T-helper 17 cell (primary cell): ENCODE data around the gene TMEM86B. TPM values are rescaled to one million over a fixed set of nuclear protein-coding genes. Genes with fewer than 3 reads are reported as not detected.

Experiments
- ATAC-seq: fragments of 150-1000 bp; cut with Tn5 transposase; 2 replicates; pipeline ENCODE4 v1.10.0; 2021; ENCODE audit warnings: mild to moderate bottlenecking, moderate library complexity
- DNase-seq, 3 donors: peaks; one replicate each; pipeline versions ENCODE4 v3.0.0 to v3.0.0-alpha.2; 2020 to 2021
- H3K9me3 ChIP-seq: one replicate; pipeline ENCODE4 v1.7.0; 2013; ENCODE audit warnings: low read length, mild to moderate bottlenecking; ENCODE audit not compliant: control insufficient read depth, poor library complexity, severe bottlenecking
- H3K27ac Mint-ChIP-seq: one replicate; pipeline ENCODE4 v1.8.0; 2022; ENCODE audit warnings: mild to moderate bottlenecking, moderate library complexity, mixed read lengths
- H3K27me3 Mint-ChIP-seq: one replicate; pipeline ENCODE4 v1.8.0; 2022; ENCODE audit warnings: mixed read lengths
- H3K36me3 Mint-ChIP-seq: one replicate; pipeline ENCODE4 v1.8.0; 2022; ENCODE audit warnings: low read depth, mixed read lengths
- H3K4me1 Mint-ChIP-seq: one replicate; pipeline ENCODE4 v1.8.0; 2022; ENCODE audit warnings: mild to moderate bottlenecking, mixed read lengths
- H3K4me3 Mint-ChIP-seq: one replicate; pipeline ENCODE4 v1.8.0; 2022; ENCODE audit warnings: mild to moderate bottlenecking, moderate library complexity, mixed read lengths
- total RNA-seq, 4 donors: library from RNA in 2 of 4; stranded (reverse) in 2 of 4; gene quantifications; one replicate each; pipeline ENCODE4 v1.2.3 and lab custom pipeline; 2022 to 2026

The TMEM86B gene
- total RNA-seq, 2 donors from 2014 or later = 12.4 to 12.8 TPM

DNA sequence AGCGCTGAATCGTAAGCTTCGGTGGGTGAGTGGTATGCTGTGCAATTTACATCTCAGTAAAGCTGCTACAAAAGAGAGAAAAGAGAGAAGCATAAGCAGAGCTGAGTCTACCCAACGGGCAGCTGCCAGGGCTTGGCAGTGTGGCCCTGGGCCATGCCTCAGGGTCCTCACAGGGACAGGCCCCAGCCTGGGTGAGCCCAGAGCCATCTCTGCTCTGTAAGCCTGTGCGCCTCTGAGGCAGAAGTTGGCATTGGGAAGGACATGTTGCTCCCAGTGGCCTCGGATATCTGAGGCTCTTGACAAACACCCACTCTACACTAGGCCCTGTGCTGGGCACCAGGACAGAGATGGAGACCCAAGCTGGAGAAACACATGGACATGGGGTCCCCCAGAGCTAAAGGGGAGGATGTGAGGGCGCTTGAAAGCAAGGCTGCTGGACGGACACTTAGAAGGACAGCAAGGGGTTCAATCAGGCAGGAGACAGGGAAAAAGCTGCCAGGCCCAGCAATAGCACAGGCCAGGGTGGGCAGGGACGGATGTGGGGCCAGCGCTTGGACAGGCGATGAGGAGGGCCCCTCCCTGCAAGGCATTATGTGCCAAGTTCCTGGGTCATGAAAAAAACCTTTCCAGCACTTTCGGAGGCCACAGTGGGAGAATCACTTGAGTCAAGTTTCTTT lies 15.6 kb upstream of the TMEM86B start:
- no peaks in the 10 kb centered on the region for H3K9me3 ChIP-seq
- DNase-seq (no peak), ATAC-seq (no peak)
- Mint-ChIP-seq H3K27ac (no peak overlapping the region), H3K4me3 (no peak overlapping the region), H3K4me1 (peaks cover 15% of the 10 kb centered on the region), H3K36me3 (peaks cover 7% of the 10 kb centered on the region), H3K27me3 (no peaks in the 10 kb centered on the region)

DNA sequence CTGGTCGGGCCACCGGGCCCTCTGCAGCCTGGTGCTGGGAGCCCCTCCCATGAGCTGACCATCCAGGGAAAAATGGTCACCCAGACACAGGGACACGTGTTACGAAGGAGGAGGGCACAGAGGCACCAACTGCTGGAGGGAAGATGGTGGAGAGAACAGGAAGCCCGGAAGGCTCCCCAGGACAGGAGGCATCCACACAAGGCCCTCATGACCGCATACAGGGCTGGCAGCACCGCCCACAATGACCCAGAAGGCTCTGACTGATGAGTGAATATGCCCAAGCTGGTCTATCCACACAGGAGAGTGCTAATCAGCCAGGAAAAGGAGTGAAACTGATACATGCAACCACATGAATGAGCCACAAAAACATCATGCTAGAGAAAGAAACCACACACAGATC lies 14.0 kb upstream of the TMEM86B start:
- H3K4me3 Mint-ChIP-seq = no peak overlapping the region
- peaks cover 7% of the 10 kb centered on the region for H3K36me3 Mint-ChIP-seq

DNA sequence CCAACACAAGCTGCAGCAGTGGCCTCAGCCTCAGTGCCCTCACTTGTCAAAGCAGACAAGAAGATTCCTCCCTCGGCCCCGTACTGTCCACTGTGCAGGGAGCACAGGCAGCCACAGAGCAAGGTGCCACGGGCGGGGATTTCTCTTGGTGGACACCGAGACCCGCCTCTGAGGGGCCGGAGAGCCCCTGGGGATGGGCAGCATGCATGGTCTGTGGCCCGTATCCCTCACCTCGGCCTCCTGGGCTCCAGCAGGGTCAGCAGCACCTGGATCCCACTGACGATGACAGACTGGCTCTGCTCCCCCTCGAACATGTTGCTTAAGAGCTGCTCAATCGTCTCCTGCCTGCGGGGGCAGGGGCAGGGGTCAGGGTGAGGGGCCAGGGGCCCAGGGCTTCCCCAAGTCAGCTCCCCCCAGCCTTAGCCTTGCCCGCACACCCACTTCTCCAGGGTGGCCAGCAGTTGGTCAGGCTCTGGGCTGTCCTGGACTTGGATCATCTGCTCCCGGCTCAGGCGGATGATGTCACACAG lies 13.4 kb upstream of the TMEM86B start:
- H3K4me3 Mint-ChIP-seq = no peak overlapping the region
- no peaks in the 10 kb centered on the region for H3K9me3 ChIP-seq
- DNase-seq (no peak), ATAC-seq (no peak)
- peaks cover 4% of the 10 kb centered on the region for H3K4me1 Mint-ChIP-seq
- H3K27me3 Mint-ChIP-seq = no peaks in the 10 kb centered on the region
- H3K36me3 Mint-ChIP-seq = peaks cover 7% of the 10 kb centered on the region
- H3K27ac Mint-ChIP-seq = no peak overlapping the region

More for the DNA sequence above, 14.0 kb upstream of the TMEM86B start:
- no peaks in the 10 kb centered on the region for H3K9me3 ChIP-seq
- H3K4me1 Mint-ChIP-seq = peaks cover 4% of the 10 kb centered on the region
- H3K27me3 Mint-ChIP-seq = no peaks in the 10 kb centered on the region
- no peak for ATAC-seq
- H3K27ac Mint-ChIP-seq = no peak overlapping the region
- DNase-seq = no peak

DNA sequence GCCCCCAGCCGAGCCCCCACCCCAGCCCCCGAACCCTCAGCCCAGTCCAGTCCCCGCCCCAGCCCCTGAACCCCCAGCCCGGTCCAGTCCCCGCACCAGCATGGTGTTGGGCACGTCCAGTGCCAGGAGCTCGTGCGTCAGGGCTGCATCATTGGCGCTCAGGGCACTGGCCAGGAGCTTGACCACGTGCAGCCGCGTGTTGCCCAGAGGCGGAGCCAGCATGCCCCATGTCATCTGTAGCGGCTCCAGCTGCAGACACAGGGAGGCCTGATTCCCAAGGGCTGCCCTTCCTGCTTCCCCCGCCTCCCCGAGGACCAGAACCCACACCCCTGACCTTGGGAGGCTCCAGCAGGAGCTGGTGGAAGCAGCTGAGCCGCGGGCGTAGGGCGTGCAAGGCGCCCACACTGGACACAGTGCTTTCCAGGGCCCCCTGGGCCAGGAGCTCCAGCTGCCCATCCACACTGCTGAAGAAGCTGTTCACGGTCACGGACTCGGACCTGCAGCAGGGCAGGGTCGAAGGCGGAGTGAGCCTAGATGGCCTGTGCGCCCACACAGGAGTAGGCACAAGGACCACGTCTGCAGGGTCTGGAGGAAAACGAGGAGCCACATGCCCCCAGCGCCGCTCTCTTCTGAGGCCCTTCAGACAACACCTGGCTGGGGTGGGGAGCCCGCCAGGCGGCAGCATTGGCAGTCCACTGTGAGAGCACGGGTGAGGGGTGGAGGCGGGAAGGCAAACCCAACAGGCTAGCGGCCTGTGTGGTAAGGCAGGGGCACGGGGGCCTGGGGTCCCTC lies 12.8 kb upstream of the TMEM86B start:
- no peak for ATAC-seq
- Mint-ChIP-seq H3K36me3 (peaks cover 7% of the 10 kb centered on the region), H3K27me3 (no peaks in the 10 kb centered on the region), H3K4me1 (peaks cover 9% of the 10 kb centered on the region), H3K4me3 (no peak overlapping the region), H3K27ac (no peak overlapping the region)
- H3K9me3 ChIP-seq = no peaks in the 10 kb centered on the region
- no peak for DNase-seq

DNA sequence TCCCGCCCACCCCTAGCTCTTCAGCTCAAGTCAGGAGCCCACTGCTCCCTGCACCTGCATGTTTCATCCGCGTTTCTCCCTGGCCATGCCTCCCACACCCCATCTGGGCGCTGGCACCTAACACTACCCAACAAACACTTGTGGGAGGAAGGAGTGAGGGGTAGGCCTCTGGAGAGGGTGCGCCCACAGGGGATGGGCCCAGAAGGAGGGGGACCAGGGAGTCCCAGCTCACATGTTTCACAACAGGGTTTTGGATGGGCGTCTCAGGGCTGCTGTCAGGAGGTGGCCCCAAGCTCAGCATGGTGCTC lies 12.1 kb upstream of the TMEM86B start:
- H3K27ac Mint-ChIP-seq = no peak overlapping the region
- peaks cover 7% of the 10 kb centered on the region for H3K36me3 Mint-ChIP-seq
- H3K4me1 Mint-ChIP-seq = peaks cover 11% of the 10 kb centered on the region
- ATAC-seq = no peak
- peak overlapping the region; percentile 7 for H3K4me3 Mint-ChIP-seq
- DNase-seq = no peak
- H3K9me3 ChIP-seq = no peaks in the 10 kb centered on the region
- H3K27me3 Mint-ChIP-seq = no peaks in the 10 kb centered on the region

DNA sequence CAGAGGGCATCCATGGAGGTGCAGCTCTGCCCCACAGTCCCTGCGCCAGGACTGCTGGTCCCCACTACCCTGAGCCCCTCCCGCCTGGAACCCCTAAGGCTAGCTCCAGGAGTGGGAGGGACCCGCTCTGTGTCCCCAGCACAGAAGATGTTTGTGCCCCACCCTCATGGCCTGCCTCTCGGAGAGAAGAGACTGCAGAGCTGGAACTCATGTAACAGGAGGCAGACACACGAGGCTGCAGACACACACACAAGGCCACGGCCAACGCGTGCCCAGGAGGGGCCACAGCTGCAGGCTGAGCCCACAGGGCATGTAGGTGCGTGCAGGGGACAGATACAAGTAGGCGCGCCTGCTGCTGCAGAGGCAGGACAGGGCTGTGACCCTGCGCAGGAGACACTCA lies 10.4 kb upstream of the TMEM86B start:
- no peaks in the 10 kb centered on the region for H3K9me3 ChIP-seq
- Mint-ChIP-seq H3K4me1 (peaks cover 19% of the 10 kb centered on the region), H3K36me3 (peaks cover 9% of the 10 kb centered on the region), H3K4me3 (no peak overlapping the region), H3K27ac (no peak overlapping the region), H3K27me3 (no peaks in the 10 kb centered on the region)
- ATAC-seq (no peak), DNase-seq (no peak)

DNA sequence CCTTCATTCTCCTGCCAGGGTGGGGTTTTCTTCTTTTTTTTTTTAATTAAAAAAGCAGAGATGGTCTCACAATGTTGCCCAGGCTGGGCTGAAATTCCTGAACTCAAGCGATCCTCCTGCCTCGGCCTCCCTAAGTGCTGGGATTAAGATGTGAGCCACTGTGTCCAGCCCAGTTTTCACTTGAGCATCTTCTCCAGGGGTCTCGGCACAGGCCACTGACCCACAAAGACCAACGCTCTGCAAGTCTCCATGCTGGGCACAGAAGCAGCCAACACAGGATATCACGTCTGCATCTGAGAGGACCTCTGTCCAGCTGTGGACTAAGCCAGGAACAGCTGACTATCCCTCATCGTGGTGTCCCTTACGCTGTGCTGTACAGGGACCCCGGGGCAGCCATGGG lies 9.5 kb upstream of the TMEM86B start:
- no peaks in the 10 kb centered on the region for H3K27me3 Mint-ChIP-seq
- no peaks in the 10 kb centered on the region for H3K9me3 ChIP-seq
- ATAC-seq (no peak), DNase-seq (no peak)
- no peak overlapping the region for H3K4me3 Mint-ChIP-seq
- peaks cover 6% of the 10 kb centered on the region for H3K36me3 Mint-ChIP-seq
- H3K4me1 Mint-ChIP-seq = peaks cover 17% of the 10 kb centered on the region
- H3K27ac Mint-ChIP-seq = no peak overlapping the region

DNA sequence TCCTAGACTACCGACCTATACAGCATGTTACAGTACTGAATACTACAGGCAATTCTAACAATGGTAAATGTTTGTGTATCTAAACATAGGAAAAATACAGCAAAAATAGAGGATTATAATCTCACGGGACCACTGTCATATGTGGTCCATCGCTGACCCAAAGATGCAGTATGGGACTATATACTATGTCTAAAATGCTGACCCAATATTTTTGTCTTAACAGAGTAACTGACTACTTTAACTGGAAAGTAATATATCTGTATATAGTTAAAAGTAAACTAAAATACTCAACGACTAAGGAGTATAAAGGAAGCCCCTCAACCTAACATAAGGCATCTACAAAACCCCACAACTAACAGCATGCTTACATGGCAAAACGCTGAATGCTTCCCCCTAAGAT lies 4.4 kb upstream of the TMEM86B start:
- Mint-ChIP-seq H3K4me1 (peaks cover 20% of the 10 kb centered on the region), H3K27ac (no peak overlapping the region), H3K27me3 (no peaks in the 10 kb centered on the region), H3K4me3 (no peak overlapping the region), H3K36me3 (peaks cover 4% of the 10 kb centered on the region)
- no peaks in the 10 kb centered on the region for H3K9me3 ChIP-seq
- DNase-seq (no peak), ATAC-seq (no peak)

DNA sequence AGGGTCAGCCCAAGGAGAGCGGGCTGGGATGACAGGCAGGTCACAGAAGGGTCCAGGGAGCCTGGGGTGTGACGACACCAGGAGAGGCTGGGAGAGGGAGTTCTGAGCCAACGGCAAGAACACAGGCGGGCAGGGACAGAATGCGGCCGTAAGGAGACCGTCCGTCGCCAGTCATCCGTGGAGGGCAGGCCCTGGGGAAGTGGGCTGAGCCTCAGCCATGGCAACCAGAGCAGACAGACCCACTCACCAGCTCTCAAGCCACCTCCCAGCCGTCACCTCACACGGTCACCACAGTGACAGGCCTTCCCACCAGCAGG lies 3.7 kb upstream of the TMEM86B start:
- no peak for DNase-seq
- Mint-ChIP-seq H3K4me3 (peak overlapping the region; percentile 56), H3K27me3 (no peaks in the 10 kb centered on the region), H3K4me1 (peaks cover 20% of the 10 kb centered on the region), H3K36me3 (peaks cover 5% of the 10 kb centered on the region), H3K27ac (peak overlapping the region; percentile 37)
- H3K9me3 ChIP-seq = no peaks in the 10 kb centered on the region
- no peak for ATAC-seq

DNA sequence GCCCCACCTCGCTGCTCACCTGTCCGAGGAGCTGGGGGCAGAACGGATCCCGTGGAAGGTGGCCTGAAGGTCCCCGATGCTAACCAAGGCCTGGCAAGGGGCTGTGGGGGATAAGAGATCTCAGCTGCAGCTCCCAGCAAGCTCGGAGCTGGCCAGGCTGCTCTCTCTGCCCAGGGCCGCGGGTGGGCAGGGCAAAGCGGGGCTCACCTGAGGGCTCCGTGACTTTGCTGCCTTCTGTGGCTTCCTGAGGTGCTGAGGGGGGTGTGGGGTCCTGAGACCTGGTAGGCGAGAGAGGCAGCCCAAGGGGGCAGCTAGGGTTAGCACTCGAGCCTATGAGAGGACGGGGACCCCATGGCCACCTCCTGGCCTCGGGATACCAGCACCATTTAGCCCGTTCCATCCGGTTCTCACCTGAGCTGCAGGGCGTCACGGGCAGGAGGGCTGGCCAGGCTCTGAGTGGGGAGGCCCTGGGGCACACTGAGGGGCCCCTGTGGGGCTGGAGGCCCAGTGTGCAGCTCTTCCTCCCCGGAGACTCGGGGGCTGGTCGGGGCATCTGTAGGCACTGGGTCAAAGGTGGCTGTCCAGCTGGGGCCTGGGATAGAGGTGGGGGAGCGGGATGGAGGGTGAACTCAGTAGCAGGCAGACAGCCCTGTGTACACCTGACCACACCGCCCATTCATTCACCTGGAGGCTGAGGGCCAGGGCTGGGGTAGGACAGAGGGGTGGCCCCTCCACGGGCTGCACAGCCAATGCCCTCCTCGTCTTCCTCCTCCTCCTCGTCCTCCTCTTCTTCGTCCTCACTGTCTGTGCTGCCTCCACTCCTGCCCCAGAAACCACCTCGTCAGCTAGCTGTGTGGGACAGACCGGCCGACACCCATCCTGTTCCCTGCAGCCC lies 3.1 kb upstream of the TMEM86B start:
- peak overlapping the region; percentile 56 for H3K4me3 Mint-ChIP-seq
- H3K36me3 Mint-ChIP-seq = peaks cover 7% of the 10 kb centered on the region
- no peaks in the 10 kb centered on the region for H3K27me3 Mint-ChIP-seq
- no peaks in the 10 kb centered on the region for H3K9me3 ChIP-seq
- H3K4me1 Mint-ChIP-seq = peaks cover 19% of the 10 kb centered on the region
- no peak for ATAC-seq
- H3K27ac Mint-ChIP-seq = peak overlapping the region; percentile 37
- DNase-seq = no peak

DNA sequence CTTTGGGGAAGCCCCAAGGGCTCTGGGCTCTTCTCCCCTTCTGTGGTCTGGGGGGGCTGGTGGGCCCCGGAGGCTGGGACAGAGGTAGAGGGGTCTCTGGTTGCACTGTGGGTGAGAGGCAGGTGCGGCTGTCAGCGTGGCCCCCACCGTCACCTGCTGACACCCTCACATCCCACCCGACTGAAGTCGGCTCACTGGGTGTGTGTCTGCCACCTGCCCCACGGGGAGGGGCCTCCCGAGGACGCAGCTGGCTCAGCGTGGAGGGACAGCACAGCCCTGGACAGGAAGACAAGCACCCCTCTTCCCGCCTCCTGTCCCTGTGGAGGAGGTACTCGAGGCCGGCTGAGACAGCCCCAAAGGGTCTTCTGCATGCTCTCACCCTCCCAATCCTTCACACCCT lies 2.2 kb upstream of the TMEM86B start:
- peaks cover 15% of the 10 kb centered on the region for H3K4me1 Mint-ChIP-seq
- ATAC-seq = no peak
- peak overlapping the region; percentile 27 for H3K27ac Mint-ChIP-seq
- H3K9me3 ChIP-seq = no peaks in the 10 kb centered on the region
- H3K4me3 Mint-ChIP-seq = no peak overlapping the region
- no peaks in the 10 kb centered on the region for H3K27me3 Mint-ChIP-seq
- no peak for DNase-seq
- H3K36me3 Mint-ChIP-seq = peaks cover 7% of the 10 kb centered on the region

DNA sequence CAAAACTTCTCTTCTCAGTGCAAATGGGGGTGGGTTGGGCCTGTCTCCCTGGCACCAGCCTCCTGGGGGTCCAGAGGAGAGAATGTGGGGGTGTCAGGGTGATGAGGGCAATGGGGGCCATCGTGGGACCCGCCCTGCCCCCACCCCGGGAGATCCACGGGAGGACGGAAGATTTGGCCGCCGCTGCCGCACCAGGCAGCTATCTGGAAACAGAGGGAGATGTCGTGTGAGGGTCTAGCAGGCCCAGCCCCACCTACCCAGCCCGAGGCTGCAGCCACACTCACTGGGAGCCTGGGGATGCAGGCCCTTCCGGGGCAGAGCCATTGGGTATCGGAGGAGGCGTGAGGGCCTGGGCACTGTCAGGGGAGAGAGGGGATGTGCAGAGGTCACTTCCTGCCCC lies 1.8 kb upstream of the TMEM86B start:
- DNase-seq (no peak), ATAC-seq (no peak)
- H3K4me1 Mint-ChIP-seq = peaks cover 18% of the 10 kb centered on the region
- H3K4me3 Mint-ChIP-seq = peak overlapping the region; percentile 49
- no peaks in the 10 kb centered on the region for H3K27me3 Mint-ChIP-seq
- no peaks in the 10 kb centered on the region for H3K9me3 ChIP-seq
- H3K27ac Mint-ChIP-seq = peak overlapping the region; percentile 27
- peaks cover 9% of the 10 kb centered on the region for H3K36me3 Mint-ChIP-seq

DNA sequence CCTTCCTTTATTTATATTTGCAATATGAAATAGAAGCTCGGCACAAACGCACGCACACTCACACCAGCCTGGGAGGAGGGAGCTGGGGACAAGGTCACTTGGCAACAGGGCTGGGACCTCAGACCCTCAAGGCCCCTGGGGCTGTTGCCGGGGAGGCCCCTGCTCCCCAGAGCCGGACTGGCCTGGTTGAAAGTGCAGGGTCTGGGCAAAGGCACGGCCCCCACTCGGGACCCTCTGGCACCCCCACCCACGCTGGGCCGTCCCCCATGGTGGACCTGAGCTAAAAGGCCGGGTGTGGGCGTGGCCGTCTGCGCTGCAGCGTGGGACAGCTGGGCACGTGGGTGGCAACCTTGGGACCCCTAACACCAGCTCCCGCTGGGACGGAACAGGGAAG lies 1.2 kb upstream of the TMEM86B start:
- DNase-seq (no peak), ATAC-seq (no peak)
- H3K27me3 Mint-ChIP-seq = no peaks in the 10 kb centered on the region
- no peaks in the 10 kb centered on the region for H3K9me3 ChIP-seq
- no peak overlapping the region for H3K4me3 Mint-ChIP-seq
- peaks cover 9% of the 10 kb centered on the region for H3K36me3 Mint-ChIP-seq
- H3K4me1 Mint-ChIP-seq = peaks cover 15% of the 10 kb centered on the region
- no peak overlapping the region for H3K27ac Mint-ChIP-seq
